Ascending aorta (tissue), 2 donors: Measurements from ENCODE around the gene C14orf180. TPM values are rescaled to one million over a fixed set of nuclear protein-coding genes. Genes with fewer than 3 reads are reported as not detected.

ENCODE experiments used
- DNase-seq, 2 donors: peaks; one replicate each; pipeline ENCODE4 v3.0.0-alpha.2; 2019; ENCODE audit warnings: low spot score in 2 of 2
- H3K27ac ChIP-seq, 2 donors: fragments of 200-600 bp; sonication (generic); one replicate each; pipeline ENCODE4 v1.5.1; 2016 to 2017; ENCODE audit warnings: mild to moderate bottlenecking in 1 of 2
- H3K27me3 ChIP-seq: fragments of 200-600 bp; sonication (generic); one replicate; pipeline ENCODE4 v1.5.1; 2017
- H3K36me3 ChIP-seq, 2 donors: fragments of 200-600 bp; sonication (generic); one replicate each; pipeline ENCODE4 v1.5.1; 2016
- H3K4me1 ChIP-seq, 2 donors: fragments of 200-600 bp; sonication (generic); one replicate each; pipeline ENCODE4 v1.5.1; 2016 to 2017; ENCODE audit warnings: mild to moderate bottlenecking in 1 of 2
- H3K4me3 ChIP-seq, 2 donors: fragments of 200-600 bp; sonication (generic); one replicate each; pipeline ENCODE4 v1.5.1; 2016 to 2017; ENCODE audit warnings: mild to moderate bottlenecking in 1 of 2
- H3K9me3 ChIP-seq, 2 donors: fragments of 200-600 bp; sonication (generic); one replicate each; pipeline ENCODE4 v1.5.1; 2016
- CTCF ChIP-seq, 3 experiments: fragments of 200-600 bp in 2 of 3; fragments of 450-650 bp in 1 of 3; sonication (generic) in 2 of 3; IDR thresholded peaks; one replicate each; pipeline ENCODE4 v1.5.1; 2016 to 2019; ENCODE audit warnings: antibody characterized with exemption in 3 of 3, mild to moderate bottlenecking in 1 of 3, moderate library complexity in 1 of 3
- intact Hi-C: fragments of 100-400 bp; cut with DNase I; formaldehyde crosslinking; loops from one replicate; pipeline ENCODE4 v1.15.1; 2023
- total RNA-seq: library from RNA; depleted of rRNA; stranded (reverse); fragments of >200 nt; gene quantifications from one replicate; pipeline ENCODE4 v1.1.0, GENCODE V29; 2016

Gene C14orf180
- total RNA-seq, 1 donor from 2014 or later, result 0.21 TPM

GRCh38 chr14:104602315-104602932 is 22.9 kb downstream of the C14orf180 start:
- no peak overlapping the region for H3K27ac ChIP-seq
- DNase-seq, result no peak
- H3K9me3 ChIP-seq, result no peaks in the 10 kb centered on the region
- no peaks in the 10 kb centered on the region for H3K36me3 ChIP-seq
- peaks cover 0 to 3% of the 10 kb centered on the region in 2 donors for H3K4me1 ChIP-seq
- H3K4me3 ChIP-seq, result no peak overlapping the region
- H3K27me3 ChIP-seq, result no peaks in the 10 kb centered on the region
- intact Hi-C loops, result no loop called here
- no peak for TF ChIP-seq CTCF (IDR thresholded peaks at IDR 0.05)

- peaks cover 0 to 3% of the 10 kb centered on the region in 2 donors for H3K4me1 ChIP-seq
- DNase-seq, result no peak
- intact Hi-C loops, result no loop called here
- H3K9me3 ChIP-seq, result no peaks in the 10 kb centered on the region
- H3K4me3 ChIP-seq, result no peak overlapping the region
- no peak for TF ChIP-seq CTCF (IDR thresholded peaks at IDR 0.05)
- H3K36me3 ChIP-seq, result no peaks in the 10 kb centered on the region
- no peaks in the 10 kb centered on the region for H3K27me3 ChIP-seq
- no peak overlapping the region for H3K27ac ChIP-seq
These were observed 23.4 kb downstream of the C14orf180 start for GRCh38 chr14:104602933-104603325.

- no peak for TF ChIP-seq CTCF (IDR thresholded peaks at IDR 0.05)
- no peaks in the 10 kb centered on the region for H3K27me3 ChIP-seq
- H3K9me3 ChIP-seq, result no peaks in the 10 kb centered on the region
- no peak overlapping the region for H3K4me3 ChIP-seq
- intact Hi-C loops, result no loop called here
- no peak for DNase-seq
- peaks cover 0 to 3% of the 10 kb centered on the region in 2 donors for H3K4me1 ChIP-seq
- H3K27ac ChIP-seq, result no peak overlapping the region
- H3K36me3 ChIP-seq, result no peaks in the 10 kb centered on the region
These were observed 24.3 kb downstream of the C14orf180 start for GRCh38 chr14:104603711-104604401.

- intact Hi-C loops, result no loop called here
- Histone ChIP-seq H3K4me1 (peaks cover 0 to 3% of the 10 kb centered on the region in 2 donors), H3K27ac (no peak within 1 kb of the TSS), H3K9me3 (no peaks in the 10 kb centered on the region), H3K27me3 (no peaks in the 10 kb centered on the region), H3K36me3 (no peaks in the 10 kb centered on the region), H3K4me3 (no peak within 1 kb of the TSS)
- TF ChIP-seq CTCF (IDR thresholded peaks at IDR 0.05), result no peak
- peak in 1 of 2 donors; percentile 33 for DNase-seq
These were observed 25.2 kb downstream of the C14orf180 start, which contains the start of gene TMEM179 for GRCh38 chr14:104604458-104605449. Gene TMEM179 (minus strand): TSS chr14:104604772. CDS start chr14:104604741, 31 bp downstream.

- H3K27ac ChIP-seq, result no peak overlapping the region
- no peak for TF ChIP-seq CTCF (IDR thresholded peaks at IDR 0.05)
- intact Hi-C loops, result no loop called here
- H3K9me3 ChIP-seq, result no peaks in the 10 kb centered on the region
- peak in 1 of 2 donors; percentile 40 for DNase-seq
- H3K27me3 ChIP-seq, result no peaks in the 10 kb centered on the region
- no peak overlapping the region for H3K4me3 ChIP-seq
- no peaks in the 10 kb centered on the region for H3K4me1 ChIP-seq
- H3K36me3 ChIP-seq, result no peaks in the 10 kb centered on the region
These were observed 30.1 kb downstream of the C14orf180 start for GRCh38 chr14:104609666-104610065.
